Neutrophil (primary cell): Measurements from ENCODE around the gene GBX1.

Experiments used
- H3K27ac ChIP-seq: fragments of 200-600 bp; sonication (generic); 2 replicates; pipeline ENCODE4 v1.5.1; 2016; ENCODE audit warnings: mild to moderate bottlenecking, moderate library complexity
- H3K27me3 ChIP-seq: fragments of 200-600 bp; sonication (generic); 2 replicates; pipeline ENCODE4 v1.6.0; 2016; ENCODE audit warnings: mild to moderate bottlenecking
- H3K36me3 ChIP-seq: fragments of 200-600 bp; sonication (generic); 2 replicates; pipeline ENCODE4 v1.5.1; 2017
- H3K4me1 ChIP-seq, 2 experiments: fragments of 200-600 bp in 1 of 2; sonication (generic) in 1 of 2; 1 replicate in 1 of 2; 2 replicates in 1 of 2; pipeline versions ENCODE4 v1.5.1 to v1.6.1; 2013 to 2016; ENCODE audit warnings: low read depth in 1 of 2, low read length in 1 of 2, mild to moderate bottlenecking in 1 of 2, moderate library complexity in 1 of 2; ENCODE audit not compliant: control insufficient read depth in 1 of 2, insufficient read depth in 1 of 2
- H3K4me3 ChIP-seq, 2 experiments: fragments of 200-600 bp in 1 of 2; sonication (generic) in 1 of 2; 1 replicate in 1 of 2; 2 replicates in 1 of 2; pipeline ENCODE4 v1.5.1; 2013 to 2016; ENCODE audit warnings: low read depth in 1 of 2, low read length in 1 of 2, mild to moderate bottlenecking in 1 of 2, moderate library complexity in 1 of 2
- H3K9me3 ChIP-seq: fragments of 200-600 bp; sonication (generic); 2 replicates; pipeline ENCODE4 v1.5.1; 2016
- CTCF ChIP-seq: fragments of 200-600 bp; sonication (generic); IDR thresholded peaks from 2 replicates; pipeline ENCODE4 v1.5.1; 2016; ENCODE audit warnings: antibody characterized with exemption

The GBX1 gene

GRCh38 chr7:151143261-151144015 is 24.1 kb downstream of the GBX1 start:
- Histone ChIP-seq H3K4me1 (no peaks in the 10 kb centered on the region), H3K27me3 (peaks cover 10% of the 10 kb centered on the region), H3K9me3 (no peaks in the 10 kb centered on the region), H3K36me3 (peaks cover 5% of the 10 kb centered on the region), H3K4me3 (no peak overlapping the region), H3K27ac (no peak overlapping the region)
- TF ChIP-seq CTCF = no peak

- H3K4me1 ChIP-seq = no peaks in the 10 kb centered on the region
- no peak overlapping the region for H3K27ac ChIP-seq
- H3K27me3 ChIP-seq = peaks cover 3% of the 10 kb centered on the region
- no peak overlapping the region for H3K4me3 ChIP-seq
- no peak for TF ChIP-seq CTCF
- H3K9me3 ChIP-seq = no peaks in the 10 kb centered on the region
- H3K36me3 ChIP-seq = peaks cover 5% of the 10 kb centered on the region
Measured at GRCh38 chr7:151142686-151143040, 24.8 kb downstream of the GBX1 start.

- TF ChIP-seq CTCF = no peak
- Histone ChIP-seq H3K4me1 (no peaks in the 10 kb centered on the region), H3K36me3 (peaks cover 5% of the 10 kb centered on the region)
Measured at GRCh38 chr7:151141855-151142685, 25.4 kb downstream of the GBX1 start.

GRCh38 chr7:151141311-151141854 is 26.1 kb downstream of the GBX1 start:
- Histone ChIP-seq H3K4me3 (no peak overlapping the region), H3K4me1 (no peaks in the 10 kb centered on the region), H3K27me3 (no peaks in the 10 kb centered on the region), H3K36me3 (peaks cover 6% of the 10 kb centered on the region), H3K9me3 (no peaks in the 10 kb centered on the region), H3K27ac (no peak overlapping the region)
- TF ChIP-seq CTCF = no peak

More at GRCh38 chr7:151141855-151142685, 25.4 kb downstream of the GBX1 start:
- Histone ChIP-seq H3K9me3 (no peaks in the 10 kb centered on the region), H3K4me3 (no peak overlapping the region), H3K27ac (no peak overlapping the region), H3K27me3 (no peaks in the 10 kb centered on the region)

- Histone ChIP-seq H3K9me3 (no peaks in the 10 kb centered on the region), H3K4me1 (no peaks in the 10 kb centered on the region), H3K27me3 (no peaks in the 10 kb centered on the region), H3K27ac (no peak overlapping the region), H3K4me3 (no peak overlapping the region), H3K36me3 (peaks cover 8% of the 10 kb centered on the region)
- TF ChIP-seq CTCF = no peak
Measured at GRCh38 chr7:151140826-151141225, 26.7 kb downstream of the GBX1 start.
